Thyroid gland (tissue), 4 donors: ENCODE data around the gene MFGE8. TPM values are rescaled to one million over a fixed set of nuclear protein-coding genes. Genes with fewer than 3 reads are reported as not detected.
A peak's percentile ranks its signal among the peaks of the same experiment; 100 is the strongest.
"Not testable (repeated sequence)": the region's sequence is repeated elsewhere in the genome, so short reads cannot be mapped to it uniquely, and the experiment has no call there.

ENCODE experiments used
- DNase-seq, 2 donors: peaks; one replicate each; pipeline ENCODE4 v3.0.0-alpha.2; 2019
- H3K27ac ChIP-seq, 3 donors: fragments of 200-600 bp; sonication (generic); 1 replicate in 2 of 3; 2 replicates in 1 of 3; pipeline ENCODE4 v1.5.1; 2016 to 2019; ENCODE audit warnings: mild to moderate bottlenecking in 1 of 3, moderate library complexity in 1 of 3
- H3K27me3 ChIP-seq: fragments of 200-600 bp; sonication (generic); one replicate; pipeline ENCODE4 v1.5.1; 2019
- H3K36me3 ChIP-seq, 2 donors: fragments of 200-600 bp; sonication (generic); one replicate each; pipeline ENCODE4 v1.5.1; 2016 to 2019
- H3K4me1 ChIP-seq, 2 donors: fragments of 200-600 bp; sonication (generic); one replicate each; pipeline ENCODE4 v1.5.1; 2017 to 2019
- H3K4me3 ChIP-seq, 3 donors: fragments of 200-600 bp; sonication (generic); replicated peaks in 1 of 3; 1 replicate in 2 of 3; 2 replicates in 1 of 3; pipeline ENCODE4 v1.5.1; 2016; ENCODE audit warnings: mild to moderate bottlenecking in 1 of 3
- H3K9me3 ChIP-seq: fragments of 200-600 bp; sonication (generic); one replicate; pipeline ENCODE4 v1.5.1; 2017
- CTCF ChIP-seq, 6 experiments: fragments of 200-600 bp in 3 of 6; fragments of 450-650 bp in 3 of 6; sonication (generic) in 3 of 6; IDR thresholded peaks; one replicate each; pipeline ENCODE4 v1.5.1; 2016 to 2019; ENCODE audit warnings: antibody characterized with exemption in 6 of 6, mild to moderate bottlenecking in 2 of 6, inconsistent platforms in 1 of 6, moderate library complexity in 1 of 6
- POLR2A ChIP-seq, 2 donors: fragments of 450-650 bp; IDR thresholded peaks; one replicate each; pipeline ENCODE4 v1.6.1; 2017; ENCODE audit warnings: antibody characterized with exemption in 2 of 2, mild to moderate bottlenecking in 2 of 2, moderate library complexity in 1 of 2
- WGBS, 2 donors: methylation state at CpG; one replicate each; pipeline ENCODE4 v1.1.5; 2017; 5-methylcytosine and 5-hydroxymethylcytosine counted together
- intact Hi-C: fragments of 100-400 bp; cut with DNase I; formaldehyde crosslinking; loops from one replicate; pipeline ENCODE4 v1.15.1; 2023
- total RNA-seq, 4 donors: library from RNA; depleted of rRNA; stranded (reverse); fragments of >200 nt; gene quantifications; one replicate each; pipeline ENCODE4 v1.2.3, GENCODE V29; 2016

MFGE8 gene
- total RNA-seq, 4 donors from 2014 or later: 94.8 to 161 (median 101) TPM

GRCh38 chr15:88939486-88939806 is 26.3 kb upstream of the MFGE8 start:
- Histone ChIP-seq H3K4me1 (no peaks in the 10 kb centered on the region), H3K9me3 (no peaks in the 10 kb centered on the region), H3K27ac (no peak overlapping the region), H3K4me3 (no peak overlapping the region), H3K27me3 (no peaks in the 10 kb centered on the region), H3K36me3 (no peaks in the 10 kb centered on the region)
- no peak for TF ChIP-seq POLR2A (IDR thresholded peaks at IDR 0.05)
- TF ChIP-seq CTCF (IDR thresholded peaks at IDR 0.05): no peak
- no peak for DNase-seq
- WGBS, 2 donors: 89 to 94% methylated on average over 2 of the region's 2 CpGs
- intact Hi-C loops: no loop called here

- no peak overlapping the region for H3K27ac ChIP-seq
- intact Hi-C loops: no loop called here
- no peaks in the 10 kb centered on the region for H3K9me3 ChIP-seq
- no peak overlapping the region for H3K4me3 ChIP-seq
- TF ChIP-seq CTCF (IDR thresholded peaks at IDR 0.05) (no peak), POLR2A (IDR thresholded peaks at IDR 0.05) (no peak)
- H3K27me3 ChIP-seq: no peaks in the 10 kb centered on the region
- no peak for DNase-seq
- WGBS, 2 donors: 87 to 93% methylated on average over 15 of the region's 15 CpGs
- no peaks in the 10 kb centered on the region for H3K4me1 ChIP-seq
- H3K36me3 ChIP-seq: no peaks in the 10 kb centered on the region
These were observed 25.8 kb upstream of the MFGE8 start for GRCh38 chr15:88938802-88939485.

- H3K27ac ChIP-seq, H3K36me3 ChIP-seq, H3K4me1 ChIP-seq, intact Hi-C loops, H3K4me3 ChIP-seq, H3K9me3 ChIP-seq, DNase-seq, H3K27me3 ChIP-seq: not testable (repeated sequence)
- 73 to 92% methylated on average over 4 of the region's 4 CpGs for WGBS, 2 donors
These were observed 21.3 kb upstream of the MFGE8 start for GRCh38 chr15:88934449-88934848.

GRCh38 chr15:88932875-88933330 is 19.7 kb upstream of the MFGE8 start:
- H3K27ac ChIP-seq: no peak overlapping the region
- no peak for TF ChIP-seq CTCF (IDR thresholded peaks at IDR 0.05)
- TF ChIP-seq POLR2A (IDR thresholded peaks at IDR 0.05): no peak
- DNase-seq: no peak

GRCh38 chr15:88932271-88932874 is 19.2 kb upstream of the MFGE8 start:
- peaks cover 6 to 9% of the 10 kb centered on the region in 2 donors for H3K4me1 ChIP-seq
- no peak overlapping the region for H3K4me3 ChIP-seq
- peak; percentile 32 to 39 for DNase-seq
- WGBS, 2 donors: 44 to 58% methylated on average over 3 to 4 of the region's 4 CpGs
- no peak for TF ChIP-seq CTCF (IDR thresholded peaks at IDR 0.05)
- no peak for TF ChIP-seq POLR2A (IDR thresholded peaks at IDR 0.05)
- H3K27me3 ChIP-seq: no peaks in the 10 kb centered on the region
- H3K36me3 ChIP-seq: no peaks in the 10 kb centered on the region
- intact Hi-C loops: no loop called here
- peaks cover 4% of the 10 kb centered on the region for H3K9me3 ChIP-seq
- no peak overlapping the region for H3K27ac ChIP-seq

More at GRCh38 chr15:88932875-88933330, 19.7 kb upstream of the MFGE8 start:
- Histone ChIP-seq H3K27me3 (no peaks in the 10 kb centered on the region), H3K4me3 (no peak overlapping the region), H3K9me3 (peaks cover 4% of the 10 kb centered on the region), H3K4me1 (peaks cover 6 to 9% of the 10 kb centered on the region in 2 donors), H3K36me3 (no peaks in the 10 kb centered on the region)
- intact Hi-C loops: no loop called here
- WGBS, 2 donors: 82 to 88% methylated on average over 1 of the region's 1 CpG
